Thyroid gland (tissue), 4 donors: ENCODE measurements around the gene LRP10.

Source experiments
- CTCF ChIP-seq, 6 experiments: fragments of 200-600 bp in 3 of 6; fragments of 450-650 bp in 3 of 6; sonication (generic) in 3 of 6; IDR thresholded peaks; one replicate each; pipeline ENCODE4 v1.5.1; 2016 to 2019; ENCODE audit warnings: antibody characterized with exemption in 6 of 6, mild to moderate bottlenecking in 2 of 6, inconsistent platforms in 1 of 6, moderate library complexity in 1 of 6
- POLR2A ChIP-seq, 2 donors: fragments of 450-650 bp; IDR thresholded peaks; one replicate each; pipeline ENCODE4 v1.6.1; 2017; ENCODE audit warnings: antibody characterized with exemption in 2 of 2, mild to moderate bottlenecking in 2 of 2, moderate library complexity in 1 of 2

GRCh38 chr14:22841769-22842168 is 29.8 kb upstream of the LRP10 start:
- TF ChIP-seq POLR2A (IDR thresholded peaks at IDR 0.05) = no peak
- no peak for TF ChIP-seq CTCF (IDR thresholded peaks at IDR 0.05)
